Myocyte (in vitro differentiated cells): ENCODE data around the gene MRC2. TPM values are rescaled to one million over a fixed set of nuclear protein-coding genes. Genes with fewer than 3 reads are reported as not detected.
"Not testable (repeated sequence)": the region's sequence is repeated elsewhere in the genome, so short reads cannot be mapped to it uniquely, and the experiment has no call there.

Experiments used
- DNase-seq: peaks from one replicate; pipeline ENCODE4 v3.0.0-alpha.2; 2012; ENCODE audit warnings: low read depth
- polyA plus RNA-seq: library from polyadenylated mRNA; unstranded; fragments of >200 nt; gene quantifications from one replicate; pipeline ENCODE4 v1.2.1, GENCODE V29; 2012; ENCODE audit warnings: missing spikeins
- total RNA-seq: library from RNA; depleted of rRNA; stranded (reverse); fragments of >200 nt; gene quantifications from 2 replicates; pipeline ENCODE4 v1.2.3, GENCODE V29; 2014

Gene MRC2
- total RNA-seq = 143 and 161 TPM in 2 replicates
- 664 TPM for polyA plus RNA-seq

GRCh38 chr17:62627219-62627903 is at the start of gene MRC2:
MRC2 (plus strand) TSS chr17:62627670; CDS start chr17:62627803, 133 bp downstream.
- peak; percentile 75 for DNase-seq

DNA sequence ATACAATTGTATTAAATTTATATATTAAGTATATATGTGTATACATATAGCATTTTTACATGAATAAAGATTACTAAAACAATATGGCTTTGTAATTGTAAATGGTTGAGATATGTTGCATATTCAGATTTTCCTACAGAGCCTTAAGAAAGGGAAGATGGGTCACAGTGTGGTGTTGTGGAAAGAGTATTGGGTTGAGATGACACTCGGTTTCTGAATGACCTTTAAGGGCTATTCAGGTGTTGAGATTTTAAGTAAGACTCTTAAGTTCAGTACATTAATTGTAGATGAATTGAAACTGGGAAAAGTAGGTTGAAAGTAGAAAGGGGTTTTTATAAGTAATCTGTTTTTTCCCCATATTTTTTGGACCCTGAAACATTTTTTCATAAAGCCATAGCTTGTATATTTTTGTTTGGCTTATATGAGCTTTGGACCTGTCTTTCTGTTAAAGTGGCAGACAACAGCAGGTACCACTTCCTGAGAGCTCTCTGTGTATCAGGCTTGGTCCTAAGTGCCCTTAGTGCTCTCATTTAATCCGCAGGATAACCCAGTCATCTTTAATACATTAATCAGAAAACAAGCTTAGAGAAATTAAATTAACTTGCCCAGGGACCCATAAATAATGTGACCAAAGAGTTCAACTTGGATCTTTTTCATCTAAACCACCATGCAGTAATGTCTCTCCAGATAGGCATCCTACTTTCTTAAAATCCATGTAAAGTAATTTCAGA is 48.5 kb upstream of the MRC2 start:
- DNase-seq = no peak

DNA sequence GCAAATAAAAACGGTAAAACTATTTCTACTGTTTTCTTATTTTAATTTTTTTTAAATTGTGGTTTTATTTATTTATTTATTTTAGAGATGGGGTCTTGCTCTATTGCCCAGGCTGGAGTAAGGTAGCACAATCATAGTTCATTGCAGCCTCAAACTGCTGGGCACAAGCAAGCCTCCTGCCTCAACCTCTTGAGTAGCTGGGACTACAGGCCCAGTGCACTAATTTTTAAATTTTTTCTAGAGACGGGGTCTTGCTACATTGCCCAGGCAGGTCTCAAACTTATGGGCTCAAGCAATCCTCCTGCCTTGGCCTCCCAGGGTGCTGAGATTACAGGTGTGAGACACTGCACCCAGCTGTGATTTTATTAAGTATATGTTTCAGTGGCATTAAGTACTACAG is 46.5 kb upstream of the MRC2 start:
- DNase-seq = no peak

GRCh38 chr17:62581764-62582163 is 45.7 kb upstream of the MRC2 start:
- DNase-seq = peak; percentile 14

- DNase-seq = peak; percentile 12
These were observed 39.9 kb upstream of the MRC2 start for GRCh38 chr17:62587554-62587953.

DNA sequence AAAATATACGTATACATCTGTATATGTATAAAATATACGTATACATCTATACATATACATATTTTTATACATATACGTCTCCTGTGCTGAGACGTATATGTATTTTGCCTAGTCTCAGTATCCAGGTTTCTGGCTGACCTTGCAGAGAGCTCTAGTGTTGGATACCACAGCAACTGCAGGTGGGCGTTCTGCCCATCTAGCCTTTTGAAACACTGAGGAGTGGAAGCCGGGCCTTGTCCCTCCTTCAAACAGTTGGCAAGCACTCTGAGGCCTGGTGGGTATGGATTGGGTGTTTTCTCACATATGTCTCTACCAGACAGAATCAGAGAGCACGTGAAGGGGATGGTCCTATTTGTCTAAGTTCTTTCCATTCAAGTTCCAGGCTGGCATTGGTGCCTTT is 39.4 kb upstream of the MRC2 start:
- DNase-seq = no peak

DNA sequence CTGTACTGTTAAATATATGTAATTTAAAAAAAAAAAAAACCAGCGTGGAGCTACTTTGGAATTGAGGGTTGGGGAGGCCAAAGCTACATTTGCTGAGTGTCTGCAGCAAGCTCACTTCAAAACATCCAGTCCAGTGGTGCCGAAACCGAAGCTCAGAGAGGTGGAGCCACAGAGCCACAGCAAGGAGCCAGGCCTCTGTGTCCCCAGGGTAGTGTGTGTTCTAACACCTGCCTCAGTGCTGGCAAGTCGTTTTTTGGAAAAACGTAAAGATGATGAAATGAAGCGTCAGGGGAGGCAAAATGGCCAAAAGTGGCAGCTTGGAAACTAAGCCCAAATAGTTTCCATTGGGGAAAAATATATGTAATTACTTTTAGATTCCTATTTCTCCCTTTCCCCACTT is 36.1 kb upstream of the MRC2 start:
- no peak for DNase-seq

GRCh38 chr17:62591822-62592221 is 35.6 kb upstream of the MRC2 start:
- DNase-seq = not testable (repeated sequence)

DNA sequence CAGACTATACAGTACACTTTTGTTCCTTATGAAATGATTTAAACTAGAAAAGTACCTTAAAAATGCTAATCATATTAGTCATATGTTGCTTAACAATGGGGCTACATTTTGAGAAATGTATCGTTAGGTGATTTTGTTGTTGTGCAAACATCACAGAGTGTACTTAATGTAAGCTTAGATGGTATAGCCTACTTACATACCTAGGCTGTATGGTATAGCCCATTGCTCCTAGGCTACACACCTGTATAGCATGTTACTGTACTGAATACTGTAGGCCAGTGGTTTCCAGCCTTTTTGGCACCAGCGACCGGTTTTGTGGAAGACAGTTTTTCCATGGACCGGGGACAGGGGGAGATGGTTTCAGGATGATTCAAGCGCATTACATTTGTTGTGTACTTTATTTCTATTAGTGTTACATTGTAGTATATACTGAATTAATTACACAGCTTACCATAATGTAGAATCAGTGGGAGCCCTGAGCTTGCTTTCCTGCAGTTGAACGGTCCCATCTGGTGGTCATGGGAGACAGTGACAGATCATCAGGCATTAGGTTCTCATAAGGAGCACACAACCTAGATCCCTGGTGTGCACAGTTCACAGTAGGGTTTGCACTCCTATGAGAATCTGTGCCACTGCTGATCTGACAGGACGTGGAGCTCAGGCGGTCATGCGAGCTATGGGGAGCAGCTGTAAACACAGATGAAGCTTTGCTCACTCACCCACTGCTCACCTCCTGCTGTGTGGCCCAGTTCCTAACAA is 35.0 kb upstream of the MRC2 start:
- DNase-seq = peak; percentile 38

DNA sequence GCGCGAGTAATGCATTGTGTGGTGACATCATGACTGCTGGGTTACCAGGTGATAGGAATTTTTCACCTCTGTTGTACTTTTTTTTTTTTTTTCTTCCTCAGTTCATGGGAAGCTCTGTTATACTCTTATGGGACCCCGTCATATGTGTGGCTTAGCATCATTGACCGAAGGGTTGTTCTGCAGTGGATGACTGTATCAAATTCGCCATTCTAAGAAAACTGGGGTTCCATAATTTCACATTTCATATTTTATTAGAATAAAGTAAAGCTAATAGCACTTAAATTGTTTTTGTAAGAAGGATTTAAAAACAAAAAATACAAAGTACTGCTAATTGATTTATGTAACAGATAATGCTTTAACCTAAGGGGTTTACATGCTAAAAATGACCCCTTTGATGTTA is 32.0 kb upstream of the MRC2 start:
- no peak for DNase-seq

DNA sequence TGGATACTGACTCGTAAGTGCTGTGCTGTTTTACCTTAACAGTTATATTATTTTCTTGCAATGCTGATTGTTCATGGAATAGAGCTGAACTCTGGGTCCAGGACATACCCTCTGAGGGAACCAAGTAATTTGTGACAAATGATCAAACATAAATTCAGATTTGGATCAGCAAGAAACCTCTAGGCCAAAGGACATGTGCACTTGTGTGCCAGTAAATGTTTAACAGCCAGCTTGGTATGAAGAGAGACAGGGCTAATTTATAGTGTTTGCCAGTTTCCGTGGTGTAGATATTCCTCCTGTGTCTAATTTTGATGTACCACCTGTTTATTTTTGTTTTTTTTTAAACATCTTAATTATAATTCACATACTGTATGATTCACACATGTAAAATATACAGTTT is 30.8 kb upstream of the MRC2 start:
- no peak for DNase-seq

DNA sequence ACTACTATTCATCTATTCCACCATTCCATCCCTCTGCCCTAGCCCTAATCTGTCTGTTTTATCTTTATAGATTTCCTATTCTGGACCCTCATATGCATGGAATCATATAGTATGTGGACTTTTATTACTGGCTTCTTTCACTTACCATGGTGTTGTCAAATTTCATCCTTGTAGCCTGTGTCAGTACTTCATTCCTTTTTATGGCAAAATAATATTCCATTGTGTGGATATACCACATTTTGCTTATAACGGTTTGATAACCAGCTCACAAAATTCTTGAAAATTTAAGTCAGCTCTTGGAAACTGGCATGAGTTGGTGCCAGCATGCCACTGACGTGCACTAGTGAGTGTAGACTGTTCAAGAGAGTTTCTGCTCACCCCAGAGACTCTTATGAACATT is 30.3 kb upstream of the MRC2 start:
- no peak for DNase-seq

DNA sequence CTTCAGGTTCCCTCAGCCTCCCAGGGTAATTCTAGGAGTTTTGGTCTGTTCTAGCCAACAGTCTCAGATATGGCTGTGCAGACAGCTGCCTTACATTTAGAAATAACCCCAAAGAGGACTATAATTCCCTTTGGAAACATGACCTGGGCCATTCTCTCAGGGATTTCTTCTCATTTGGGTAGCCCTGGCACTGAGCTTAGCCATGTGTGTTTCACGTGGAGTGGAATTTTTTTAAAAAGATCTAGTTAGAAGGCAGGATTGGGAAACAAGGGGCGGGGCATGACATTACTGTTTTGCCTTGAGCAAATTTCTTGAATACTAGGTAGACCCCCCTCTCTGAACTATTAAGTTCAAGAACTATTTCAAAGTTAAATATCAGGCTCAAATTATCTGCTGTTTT is 29.6 kb upstream of the MRC2 start:
- peak; percentile 71 for DNase-seq

GRCh38 chr17:62599964-62600657 is 27.4 kb upstream of the MRC2 start:
- no peak for DNase-seq

- DNase-seq = no peak
These were observed 26.7 kb upstream of the MRC2 start for GRCh38 chr17:62600805-62601204.

- DNase-seq = peak; percentile 32
These were observed 26.0 kb upstream of the MRC2 start for GRCh38 chr17:62601471-62601870.

GRCh38 chr17:62603783-62604182 is 23.7 kb upstream of the MRC2 start:
- DNase-seq = not testable (repeated sequence)

DNA sequence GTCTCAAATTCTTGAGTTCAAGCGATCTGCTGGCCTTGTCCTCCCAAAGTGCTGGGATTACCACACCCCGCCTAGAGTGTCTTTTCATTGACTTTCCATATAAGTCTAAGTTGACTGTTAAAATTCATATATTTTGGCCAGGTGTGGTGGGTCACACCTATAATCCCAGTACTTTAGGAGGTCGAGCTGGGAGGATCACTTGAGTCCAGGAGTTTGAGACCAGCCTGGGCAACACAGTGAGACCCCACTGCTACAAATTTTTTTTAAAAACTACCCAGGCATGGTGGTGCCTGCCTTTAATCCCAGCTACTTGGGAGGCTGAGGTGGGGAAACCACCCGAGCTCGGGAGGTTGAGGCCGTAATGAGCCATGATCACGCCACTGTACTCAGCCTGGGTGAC is 21.9 kb upstream of the MRC2 start:
- no peak for DNase-seq

- DNase-seq = no peak
These were observed 16.2 kb upstream of the MRC2 start for GRCh38 chr17:62611292-62611691.

GRCh38 chr17:62611728-62612127 is 15.7 kb upstream of the MRC2 start:
- no peak for DNase-seq

GRCh38 chr17:62612289-62612688 is 15.2 kb upstream of the MRC2 start:
- not testable (repeated sequence) for DNase-seq

DNA sequence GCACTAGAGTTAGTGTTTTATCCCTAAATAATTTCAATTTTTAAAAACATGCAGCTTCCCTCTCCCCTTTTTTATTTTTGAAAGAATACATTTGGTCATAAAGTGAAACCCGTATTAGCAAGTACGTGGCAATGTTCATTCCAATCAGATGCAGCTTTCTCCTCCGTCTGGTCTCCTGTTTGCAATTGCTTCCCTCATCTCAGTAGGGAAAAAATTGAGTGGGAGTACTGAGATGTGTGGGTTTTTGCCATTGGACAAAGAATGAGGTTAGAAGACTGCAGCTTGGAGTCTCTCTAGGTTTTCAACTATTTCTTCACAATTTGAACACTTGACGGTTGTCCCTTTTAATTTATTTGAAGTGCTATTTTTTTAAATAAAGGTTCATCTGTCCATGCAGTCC is 14.4 kb upstream of the MRC2 start:
- DNase-seq = not testable (repeated sequence)
